Transverse colon (tissue), 4 donors: Measurements from ENCODE around the gene ZNF415.

Source experiments
- CTCF ChIP-seq, 5 experiments: fragments of 200-600 bp in 3 of 5; fragments of 450-650 bp in 2 of 5; sonication (generic) in 3 of 5; IDR thresholded peaks; 1 replicate in 2 of 5; 2 replicates in 3 of 5; pipeline ENCODE4 v1.5.1; 2016 to 2017; ENCODE audit warnings: antibody characterized with exemption in 5 of 5, inconsistent platforms in 3 of 5, mild to moderate bottlenecking in 2 of 5, moderate library complexity in 1 of 5
- POLR2A ChIP-seq: fragments of 450-650 bp; IDR thresholded peaks from one replicate; pipeline ENCODE4 v1.6.1; 2016; ENCODE audit warnings: antibody characterized with exemption, mild to moderate bottlenecking, moderate library complexity
- POLR2AphosphoS5 ChIP-seq, 3 donors: sonication (generic); formaldehyde crosslinking; IDR thresholded peaks; one replicate each; pipeline ENCODE4 v1.6.1; 2016; ENCODE audit warnings: antibody characterized with exemption in 3 of 3

GRCh38 chr19:53086949-53087348, 45.8 kb downstream of the ZNF415 start:
- TF ChIP-seq POLR2AphosphoS5 (IDR thresholded peaks at IDR 0.05) (no peak), CTCF (IDR thresholded peaks at IDR 0.05) (no peak), POLR2A (no peak)
